T-helper 22 cell (primary cell): ENCODE results near the gene KDSR.
"Not testable (repeated sequence)": the region's sequence is repeated elsewhere in the genome, so short reads cannot be mapped to it uniquely, and the experiment has no call there.

Experiments used
- DNase-seq: peaks from one replicate; pipeline ENCODE4 v3.0.0-alpha.2; 2020; ENCODE audit warnings: low read depth

The KDSR gene

DNA sequence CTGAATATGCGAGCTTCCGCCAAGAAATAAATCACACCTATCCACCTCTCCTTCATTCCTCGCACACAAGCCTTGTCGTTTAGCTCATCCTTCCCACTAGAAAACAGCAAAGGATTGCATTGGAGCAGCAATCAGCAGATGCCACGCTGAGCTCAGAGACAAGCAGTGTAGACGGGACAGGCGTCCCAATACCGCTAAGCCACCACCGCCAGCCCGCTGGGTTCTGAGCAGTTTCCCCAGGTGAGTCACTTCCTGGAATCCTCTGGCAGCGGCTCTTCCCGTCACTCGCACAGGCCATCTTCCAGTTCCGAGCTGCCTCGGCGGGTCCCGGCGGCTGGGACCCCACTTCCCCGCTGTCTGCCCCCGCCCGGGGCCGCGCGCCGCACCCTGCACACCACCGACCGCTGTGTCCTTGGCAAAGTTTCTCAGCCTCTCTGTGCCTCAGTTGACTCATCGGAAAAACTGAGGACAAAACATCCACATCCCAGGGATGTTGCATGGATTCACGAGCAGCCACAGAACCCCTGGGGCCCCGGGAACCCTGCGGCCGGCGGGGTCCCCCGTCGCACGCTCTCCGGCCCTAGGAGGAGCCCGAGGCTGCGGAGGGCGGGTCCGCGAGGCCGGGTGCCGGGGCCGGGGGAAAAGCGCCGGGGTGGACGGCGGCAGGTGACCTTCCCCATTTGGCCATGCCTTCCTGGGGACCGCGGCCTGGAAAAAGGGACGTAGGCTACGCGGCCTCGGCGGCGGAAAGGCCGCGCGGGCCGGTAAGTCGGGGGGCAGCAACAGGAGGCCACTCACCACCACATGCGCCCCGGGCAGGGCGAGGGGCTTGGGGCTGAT is 573 bp downstream of the KDSR start:
- peak; percentile 72 for DNase-seq

DNA sequence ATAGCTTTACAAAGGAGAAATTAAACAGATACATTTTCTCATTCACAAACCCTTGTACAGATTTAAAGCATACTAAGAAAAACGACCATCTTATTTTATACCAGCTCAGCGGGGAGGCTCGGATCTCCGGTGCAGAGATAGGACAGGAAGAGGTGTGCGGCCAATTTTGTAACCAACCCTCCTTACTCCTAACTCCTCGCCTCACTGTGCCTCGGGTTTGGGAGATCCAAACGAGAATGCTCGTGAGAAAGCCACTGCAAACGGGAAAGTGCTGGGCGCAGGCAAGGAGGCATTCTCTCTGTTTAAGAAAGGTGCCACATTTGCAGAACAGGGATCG is 1.2 kb downstream of the KDSR start:
- DNase-seq: no peak

DNA sequence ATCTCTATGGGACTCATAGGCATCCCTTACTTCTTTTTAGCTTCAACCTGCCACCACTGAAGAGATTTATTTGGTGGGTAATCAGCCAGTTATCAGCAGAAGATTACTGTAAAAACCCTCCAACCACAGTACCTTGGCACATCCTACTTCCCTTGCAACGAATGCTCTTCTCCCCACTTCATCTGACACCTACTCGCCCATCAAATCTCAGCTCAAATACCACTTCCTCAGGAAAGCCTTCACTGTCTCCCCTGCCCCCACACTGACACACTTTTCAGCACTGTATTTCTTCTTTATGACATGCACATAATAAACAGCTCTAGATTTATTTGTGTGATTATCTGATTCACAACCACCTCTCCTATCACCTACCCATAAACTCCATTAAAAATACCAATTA is 3.1 kb downstream of the KDSR start:
- DNase-seq: peak; percentile 59

DNA sequence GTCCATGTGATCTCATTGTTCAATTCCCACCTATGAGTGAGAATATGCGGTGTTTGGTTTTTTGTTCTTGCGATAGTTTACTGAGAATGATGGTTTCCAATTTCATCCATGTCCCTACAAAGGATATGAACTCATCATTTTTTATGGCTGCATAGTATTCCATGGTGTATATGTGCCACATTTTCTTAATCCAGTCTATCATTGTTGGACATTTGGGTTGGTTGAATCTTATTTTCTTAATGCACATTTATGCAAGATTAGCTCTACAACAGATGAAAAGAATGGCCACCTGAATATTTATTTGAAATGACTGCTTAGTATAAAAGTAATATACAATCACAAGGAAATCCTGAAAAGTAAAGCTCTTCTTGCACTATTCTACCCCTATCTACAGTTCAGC is 3.6 kb downstream of the KDSR start:
- DNase-seq: not testable (repeated sequence)

DNA sequence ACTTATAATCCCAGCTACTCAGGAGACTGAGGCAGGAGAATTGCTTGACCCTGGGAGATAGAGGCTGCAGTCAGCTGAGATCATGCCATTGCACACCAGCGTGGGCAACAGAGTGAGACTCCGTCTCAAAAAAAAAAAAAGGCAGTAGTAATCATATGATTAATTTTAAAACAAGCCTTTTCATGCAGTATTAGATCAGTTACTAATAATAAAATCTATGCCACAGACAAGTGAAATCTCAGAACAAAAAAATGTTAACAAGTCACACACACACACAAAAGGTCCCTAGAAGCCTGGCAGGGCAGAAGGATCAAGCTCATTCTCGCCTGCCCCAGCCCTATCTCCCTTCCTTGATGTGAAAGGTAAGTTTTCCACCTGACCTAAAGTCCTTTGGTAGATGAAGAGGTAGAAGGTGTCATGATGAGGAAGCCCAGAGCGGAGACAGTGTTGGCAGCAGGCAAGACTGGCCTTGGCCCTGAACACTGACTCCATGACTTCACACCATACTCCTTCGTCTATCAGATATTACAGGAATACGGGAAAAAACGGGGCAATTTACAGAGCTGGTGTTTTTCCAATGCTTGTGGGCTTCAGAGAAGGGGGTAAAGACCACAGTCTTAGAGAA is 10.6 kb downstream of the KDSR start:
- no peak for DNase-seq

DNA sequence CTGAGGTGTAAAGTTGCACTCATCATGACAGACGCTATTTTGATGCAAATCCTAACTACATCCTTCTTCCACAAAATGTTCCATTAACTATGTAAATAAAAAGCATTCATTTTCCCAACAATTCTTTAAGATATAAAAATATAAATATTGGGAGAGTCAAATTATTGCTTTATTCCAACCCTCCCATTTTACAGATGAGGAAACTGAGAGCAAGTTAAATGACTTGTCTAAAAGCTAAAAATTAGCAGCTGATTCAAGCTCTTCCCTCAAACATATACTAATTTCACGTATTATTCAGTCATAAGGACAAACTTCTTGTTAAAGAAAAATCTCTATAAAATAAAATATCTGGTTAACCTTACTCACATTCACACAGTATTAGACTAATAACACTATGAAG is 16.8 kb downstream of the KDSR start:
- DNase-seq: no peak

DNA sequence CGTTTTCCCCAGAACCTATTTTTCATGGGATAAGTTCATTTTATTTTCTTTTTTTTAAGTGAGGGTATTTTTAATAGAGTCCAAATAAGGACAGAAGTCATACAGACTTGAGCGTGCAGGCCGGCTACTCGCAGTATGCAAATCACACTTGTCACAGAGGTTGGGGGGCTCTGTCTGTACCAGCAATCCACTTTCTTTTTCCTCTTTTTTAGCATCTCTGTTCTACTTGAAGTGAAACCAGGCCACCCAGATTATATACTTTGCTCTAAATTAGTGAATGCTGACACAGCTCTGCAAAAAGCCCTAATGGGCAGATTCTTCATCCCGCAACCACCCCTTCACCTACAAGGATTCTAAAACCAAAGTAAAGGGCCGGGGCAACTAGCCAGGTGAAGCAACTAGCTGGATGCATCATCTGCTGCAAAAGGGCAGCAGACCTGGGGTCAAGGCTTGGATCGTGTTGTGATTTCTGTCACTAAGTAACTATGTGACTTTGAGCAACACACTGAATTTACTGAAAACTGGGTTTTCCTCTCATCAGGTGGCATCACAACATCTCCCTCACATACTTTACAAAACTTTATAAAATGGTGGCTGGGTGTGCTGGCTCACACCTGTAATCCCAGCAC is 18.4 kb downstream of the KDSR start:
- DNase-seq: no peak

DNA sequence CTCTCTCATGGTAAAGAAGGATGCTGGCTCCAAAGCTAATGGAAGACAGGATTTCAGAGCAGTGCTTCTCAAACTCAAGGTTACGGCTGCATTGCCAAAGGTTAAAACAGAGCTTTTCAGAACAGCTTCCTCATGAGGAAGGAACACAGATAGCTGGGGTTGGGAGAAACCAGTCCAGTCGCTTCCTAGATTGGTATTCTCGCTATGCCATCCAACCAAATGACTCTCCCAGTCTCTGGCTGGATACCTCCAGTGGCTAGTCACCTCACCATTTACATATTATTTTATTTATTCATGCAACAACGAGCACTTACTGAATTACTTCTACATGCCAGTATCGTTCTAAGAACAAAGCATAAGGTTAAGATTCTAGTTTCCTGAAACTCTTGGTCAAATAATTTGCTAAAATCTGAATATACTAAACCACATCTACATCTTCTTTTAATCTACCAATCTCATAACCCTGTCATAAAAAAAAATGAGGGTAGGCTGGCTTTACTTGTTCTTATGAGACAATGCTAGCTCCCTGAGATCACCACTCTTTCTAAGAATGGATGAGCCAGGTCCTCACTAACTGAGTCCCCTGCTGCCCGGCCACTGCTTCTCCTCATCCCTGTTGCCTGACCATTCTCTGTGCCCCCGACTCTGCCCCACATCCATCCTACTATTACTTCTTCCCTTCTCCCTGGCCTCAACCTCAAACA is 20.4 kb downstream of the KDSR start:
- no peak for DNase-seq

DNA sequence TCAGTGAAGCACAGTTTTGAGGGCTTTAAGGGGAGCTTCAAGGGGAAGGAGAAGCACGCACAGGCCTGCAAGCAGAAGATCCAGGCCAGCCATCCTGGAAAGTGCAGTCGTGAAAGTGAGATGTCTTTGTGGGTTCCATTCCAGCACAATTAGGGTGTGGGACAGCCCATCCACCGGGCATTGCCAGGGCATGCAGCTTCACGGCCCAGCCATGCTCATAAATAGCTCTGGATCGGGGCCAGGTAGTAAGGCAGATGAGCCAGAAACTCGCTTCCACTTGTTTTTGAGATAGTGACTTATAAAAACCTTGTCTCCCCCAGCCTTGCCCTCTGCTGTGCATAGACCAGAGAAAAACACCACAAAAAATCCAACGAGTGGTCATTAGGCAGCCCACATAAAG is 21.0 kb downstream of the KDSR start:
- no peak for DNase-seq

DNA sequence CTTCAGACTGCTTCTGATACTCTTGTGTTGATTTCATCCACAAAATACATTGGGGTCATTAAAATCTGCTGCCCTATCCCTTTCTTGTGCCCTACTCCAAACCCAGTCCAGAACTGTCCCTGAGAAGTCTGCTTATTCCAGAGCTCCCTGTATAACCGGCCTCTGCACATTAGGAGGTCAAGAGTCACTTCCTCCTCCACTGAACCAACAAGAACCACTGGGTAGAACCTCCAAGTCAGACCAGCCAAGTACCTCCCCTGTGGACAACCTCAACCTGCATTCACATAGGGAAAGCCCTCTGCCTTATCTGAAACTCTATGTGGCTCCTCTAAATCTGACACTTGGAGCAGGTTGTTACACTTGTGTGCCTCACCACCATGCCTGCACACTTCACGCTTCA is 22.1 kb downstream of the KDSR start:
- DNase-seq: no peak

DNA sequence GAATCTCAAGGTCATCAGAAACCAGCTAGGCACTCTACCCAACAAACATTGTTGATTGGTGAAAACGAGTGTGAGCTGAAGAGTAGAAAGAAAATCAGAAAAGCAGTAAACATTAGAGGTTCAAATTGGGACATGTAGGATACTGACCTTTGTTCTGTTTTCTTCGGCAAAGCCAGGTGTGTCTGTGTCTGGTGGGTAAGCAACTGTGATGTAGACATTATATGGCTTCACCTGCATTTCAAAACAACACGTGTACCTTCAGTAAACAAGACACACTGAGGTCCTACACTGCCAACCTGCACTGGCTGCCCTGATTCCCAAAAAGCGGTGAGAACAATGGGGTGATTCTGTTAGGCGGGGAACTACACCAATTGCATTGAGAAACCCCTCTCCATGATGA is 22.7 kb downstream of the KDSR start:
- DNase-seq: no peak

DNA sequence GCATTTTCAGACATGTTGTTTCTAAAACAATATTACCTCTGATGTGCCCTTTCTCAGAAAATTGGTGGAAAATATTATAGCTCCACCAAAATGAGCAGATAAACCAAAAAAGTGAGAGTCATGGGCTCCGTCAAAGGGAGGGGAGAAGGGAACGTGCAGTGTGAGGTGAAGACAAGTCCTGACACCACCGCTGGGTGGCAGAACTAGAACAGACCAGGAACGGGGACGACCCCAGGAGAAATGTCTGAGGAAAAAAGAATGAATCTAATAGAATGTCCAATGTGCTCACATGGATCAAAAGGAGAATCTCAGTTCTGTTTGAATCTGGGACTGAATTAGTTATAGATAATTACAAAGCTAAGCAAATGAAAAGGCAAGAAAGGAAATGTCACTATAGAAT is 24.8 kb downstream of the KDSR start:
- DNase-seq: no peak

DNA sequence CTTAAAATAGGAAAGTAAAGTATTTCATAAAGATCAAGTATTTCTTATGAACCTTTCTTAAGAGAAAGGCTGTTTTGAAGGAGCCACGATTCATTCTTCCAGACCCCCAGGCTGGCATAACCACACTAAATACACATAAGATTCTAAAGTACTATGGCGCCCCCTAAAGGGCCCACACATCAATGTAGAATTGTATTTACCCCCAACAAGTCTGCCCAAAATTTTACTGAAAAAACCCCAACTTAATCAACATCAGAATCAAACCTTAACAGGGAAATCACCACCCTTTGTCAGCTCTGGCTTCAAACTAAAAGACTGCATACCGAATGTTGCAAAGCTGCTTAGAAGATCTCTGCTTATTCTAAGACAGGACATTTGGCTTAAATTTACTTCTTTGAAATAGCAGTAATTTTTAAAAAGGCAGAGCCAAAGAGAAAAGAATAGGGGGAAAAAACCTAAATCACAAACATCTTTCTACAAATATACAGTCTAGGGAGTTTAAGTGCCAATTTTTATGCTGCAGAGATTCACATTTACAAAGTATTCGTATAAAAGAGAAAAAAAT is 27.0 kb downstream of the KDSR start:
- no peak for DNase-seq

DNA sequence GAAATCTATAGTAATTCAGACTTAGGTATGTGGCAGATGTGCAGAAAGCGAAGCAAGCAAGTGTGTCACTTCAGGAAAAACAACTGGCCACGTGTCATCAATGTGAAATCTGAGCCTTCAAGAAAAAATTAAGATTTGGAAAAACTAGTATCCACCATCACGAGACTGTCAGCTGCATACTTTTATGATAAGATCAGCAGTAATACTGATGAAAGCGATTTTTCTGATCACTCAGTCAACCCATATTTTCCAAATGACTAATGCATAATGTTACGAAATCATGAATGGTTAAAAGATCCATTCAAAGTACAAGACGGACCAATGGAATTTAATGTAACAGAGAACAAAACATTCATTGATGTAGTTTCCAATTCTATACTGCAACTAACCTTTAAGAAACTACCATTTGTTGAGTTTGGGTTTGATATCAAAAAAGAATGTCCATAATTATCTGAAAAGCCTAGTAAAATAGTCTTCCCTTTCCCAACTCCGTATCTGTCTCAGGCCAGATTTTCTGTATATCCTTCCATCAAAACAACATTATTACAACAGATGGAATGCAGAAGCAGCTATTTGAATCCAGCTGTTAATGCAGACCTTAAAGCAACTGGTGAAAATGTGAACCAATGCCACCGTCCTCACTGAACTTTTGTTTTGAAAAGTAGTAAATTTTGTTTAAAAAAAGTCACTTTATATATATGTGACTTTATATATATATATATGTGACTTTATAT is 30.5 kb downstream of the KDSR start:
- no peak for DNase-seq

DNA sequence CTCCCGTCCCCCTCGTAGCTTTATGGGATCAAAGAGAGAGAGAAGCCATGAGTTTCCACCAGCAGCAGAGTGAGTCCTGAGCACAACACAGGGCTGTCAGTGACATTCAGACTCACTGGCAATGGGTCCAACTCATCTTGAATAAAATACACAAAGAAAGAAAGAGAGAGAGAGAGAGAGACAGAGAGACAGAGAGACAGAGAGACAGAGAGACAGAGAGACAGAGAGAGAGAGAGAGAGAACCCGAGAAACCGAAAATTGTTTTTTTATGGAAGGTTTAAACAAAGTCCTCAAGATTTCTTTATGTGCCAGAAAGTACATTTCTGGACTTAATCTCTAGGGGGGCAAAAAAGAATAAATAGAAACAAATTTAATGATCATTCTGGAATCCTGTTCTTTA is 35.9 kb downstream of the KDSR start:
- no peak for DNase-seq

DNA sequence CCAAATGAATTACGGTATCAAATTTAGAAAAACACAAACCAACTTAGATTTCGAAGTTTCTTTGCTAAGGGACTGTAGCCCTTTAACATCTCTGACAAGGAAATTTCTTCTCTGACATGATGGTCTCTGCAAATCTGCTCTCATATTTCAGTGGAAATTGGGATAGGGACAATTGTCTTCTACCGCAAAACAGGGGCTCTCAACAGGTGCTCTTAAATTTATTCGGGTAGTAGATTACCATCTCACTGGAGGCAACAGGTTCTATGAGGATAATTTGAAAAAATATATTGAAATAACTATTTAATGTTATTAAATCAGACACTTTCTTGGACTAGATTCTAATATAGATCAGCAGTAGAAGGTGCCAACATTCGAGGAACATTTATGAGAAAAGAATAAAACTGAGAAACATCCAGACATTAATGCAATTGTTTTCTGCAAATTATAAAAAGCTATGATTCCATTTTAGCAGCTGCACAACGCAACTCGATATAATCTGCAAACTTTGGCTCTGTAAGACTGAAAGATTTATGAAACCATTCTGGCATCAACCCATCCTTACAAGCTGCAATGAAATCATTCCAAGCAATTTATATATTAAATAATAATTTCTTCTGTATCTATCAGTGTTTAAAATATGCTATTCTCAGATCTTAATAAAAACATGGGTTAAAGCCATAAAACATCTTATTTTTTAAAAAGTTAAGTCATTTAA is 37.4 kb downstream of the KDSR start:
- DNase-seq: no peak

DNA sequence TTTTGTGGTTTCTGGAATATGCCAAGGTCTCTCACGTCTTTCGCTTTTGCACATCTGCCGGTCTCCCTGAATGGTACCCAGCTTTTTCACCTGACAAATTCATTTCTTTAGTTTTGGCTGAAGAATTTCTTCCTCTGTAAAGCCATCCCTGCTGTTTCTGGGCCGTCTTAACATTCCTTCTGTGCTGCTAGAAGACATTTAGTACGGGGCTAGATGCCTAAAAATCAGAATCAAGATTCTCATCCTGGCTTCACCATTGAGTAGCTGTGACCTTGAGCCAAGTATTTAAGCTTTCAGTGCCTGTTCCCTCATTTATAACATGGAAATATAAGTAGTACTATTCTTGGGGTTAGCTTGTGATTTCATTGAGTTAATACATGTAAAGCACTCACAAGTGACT is 41.0 kb downstream of the KDSR start:
- DNase-seq: no peak

DNA sequence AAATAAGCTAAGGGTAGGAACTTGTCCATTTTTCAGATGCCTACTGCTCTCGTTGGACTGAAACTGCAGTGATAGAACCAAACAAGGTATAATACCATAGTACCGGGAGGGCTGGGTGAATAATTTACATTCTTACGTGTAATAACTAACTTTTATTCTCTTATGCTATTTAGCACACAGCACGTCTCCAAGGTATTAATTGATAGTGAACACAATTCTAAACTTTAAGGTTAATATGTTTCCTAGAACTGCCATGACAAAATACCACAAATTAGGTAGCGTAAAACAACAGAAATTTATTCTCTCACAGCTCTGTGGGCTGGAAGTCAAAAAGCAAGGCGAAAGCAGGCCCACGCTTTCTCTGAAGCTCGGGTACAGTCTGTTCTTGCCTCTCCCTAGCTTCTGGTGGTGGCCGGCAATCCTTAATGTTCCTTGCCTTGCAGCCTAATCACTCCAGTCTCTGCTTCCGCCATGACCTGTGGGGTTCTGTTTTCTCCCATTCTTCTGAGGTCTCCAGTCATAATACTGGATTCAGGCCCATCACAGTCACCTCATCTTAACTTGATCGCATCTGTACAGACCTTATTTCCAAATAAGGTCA is 41.8 kb downstream of the KDSR start:
- no peak for DNase-seq

DNA sequence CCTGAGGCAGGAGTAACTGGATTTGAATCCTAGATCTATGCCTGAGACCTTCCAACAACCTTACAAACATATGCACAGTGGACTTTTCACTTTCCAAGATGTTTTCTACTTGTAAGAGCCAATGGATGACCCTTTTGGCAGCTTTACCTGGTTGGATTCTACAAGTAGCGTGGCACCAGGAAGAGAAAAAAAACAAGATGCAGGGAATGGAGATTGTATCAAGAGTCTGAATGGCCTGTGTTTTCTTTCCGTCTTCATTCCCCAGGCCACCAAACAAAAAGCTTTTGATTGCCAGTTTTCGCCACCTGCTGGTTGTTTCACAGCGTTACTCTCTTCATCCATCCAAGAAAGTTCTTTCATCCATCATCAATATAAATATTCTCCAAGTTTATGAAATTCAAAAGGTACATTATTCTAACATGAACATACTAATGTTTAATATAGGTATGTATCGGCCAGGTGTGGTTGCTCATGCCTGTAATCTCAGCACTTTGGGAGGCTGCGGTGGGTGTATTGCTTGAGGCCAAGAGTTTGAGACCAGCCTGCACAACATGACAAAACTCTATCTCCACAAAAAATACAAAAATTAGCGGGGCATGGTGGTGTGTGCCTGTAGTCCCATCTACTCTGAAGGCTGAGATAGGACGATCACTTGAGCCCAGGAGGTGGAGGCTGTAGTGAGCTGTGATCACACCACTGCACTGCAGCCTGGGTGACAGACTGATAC is 43.9 kb downstream of the KDSR start:
- no peak for DNase-seq

DNA sequence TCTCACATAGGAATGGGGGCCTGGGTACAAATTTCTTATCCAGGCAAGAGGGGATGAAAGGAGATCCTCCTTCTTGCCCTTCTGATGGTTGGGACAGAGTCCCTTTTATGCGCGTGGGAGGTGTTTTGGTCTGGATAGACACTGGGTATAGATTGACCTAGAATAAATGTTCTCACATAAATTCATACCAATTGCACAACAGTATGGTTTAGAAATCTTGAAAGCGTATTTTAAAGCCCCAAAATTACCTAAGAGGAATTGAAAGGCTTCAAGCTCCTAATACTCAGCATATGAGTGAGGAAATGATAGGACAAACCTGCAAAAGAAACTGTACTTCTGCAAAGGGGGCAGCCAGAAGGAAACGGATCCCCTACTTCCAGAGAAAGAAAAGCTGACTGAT is 44.8 kb downstream of the KDSR start:
- no peak for DNase-seq
